HG03354 (cell line): ENCODE measurements around the gene CFAP46.
"Not testable (repeated sequence)": the region's sequence is repeated elsewhere in the genome, so short reads cannot be mapped to it uniquely, and the experiment has no call there.

Experiments used
- ATAC-seq: cut with Tn5 transposase; IDR thresholded peaks from one replicate; pipeline ENCODE4 v1.9.1; 2021; ENCODE audit warnings: mild to moderate bottlenecking; ENCODE audit not compliant: unreplicated experiment, poor library complexity, severe bottlenecking

The CFAP46 gene

DNA sequence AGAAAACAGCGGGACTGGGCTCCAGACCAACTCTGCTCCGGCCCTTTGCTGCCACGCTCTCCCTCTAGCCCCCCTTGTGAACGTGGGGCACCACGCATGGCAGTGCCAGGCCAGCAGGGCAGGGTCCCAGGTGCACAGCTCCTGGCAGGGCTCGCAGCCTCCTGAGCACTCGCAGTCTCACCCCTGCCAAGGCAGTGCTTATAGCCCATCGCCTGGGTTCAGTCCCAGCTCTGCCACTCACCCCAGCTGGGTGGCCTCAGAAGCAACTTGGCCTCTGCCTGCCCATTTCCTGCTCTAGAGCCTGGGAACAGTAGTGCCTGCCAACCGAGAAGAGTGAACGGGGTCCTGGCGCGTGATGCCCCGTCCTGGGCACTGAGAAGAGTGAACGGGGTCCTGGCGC, 36.3 kb downstream of the CFAP46 start:
- ATAC-seq, result no peak

- no peak for ATAC-seq
Observed at GRCh38 chr10:132905661-132906060, 36.7 kb downstream of the CFAP46 start.

GRCh38 chr10:132904814-132905649, 37.3 kb downstream of the CFAP46 start:
- no peak for ATAC-seq

DNA sequence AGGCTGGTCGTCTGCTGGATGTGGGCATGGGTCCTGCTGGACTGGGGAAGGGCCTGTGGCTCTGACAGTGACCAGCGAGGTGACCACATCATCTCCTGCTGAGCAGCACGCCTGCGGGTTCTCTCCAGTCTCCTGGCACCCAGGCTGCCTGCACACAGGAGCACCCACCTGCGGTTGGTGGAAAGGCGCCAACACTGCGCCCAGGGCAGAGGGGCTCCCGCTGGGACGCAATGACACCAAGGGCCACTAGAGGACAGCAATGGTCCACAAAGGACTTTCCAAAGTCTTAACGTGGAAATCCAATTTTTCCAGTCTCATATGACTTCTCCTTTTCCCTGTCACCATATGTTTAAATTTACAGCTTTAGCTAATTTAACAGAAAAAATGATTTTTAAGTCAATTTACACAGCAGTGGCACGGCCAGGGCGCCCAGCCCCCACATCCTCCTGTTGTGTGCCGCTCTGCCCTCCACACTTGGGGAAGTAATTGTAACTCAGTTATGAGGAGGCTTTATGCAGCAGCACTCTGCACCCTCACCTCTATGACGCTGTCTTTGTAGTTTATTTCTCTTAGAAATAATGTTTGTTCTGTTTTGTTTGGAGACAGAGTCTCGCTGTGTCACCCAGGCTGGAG, 38.1 kb downstream of the CFAP46 start:
- ATAC-seq, result no peak

DNA sequence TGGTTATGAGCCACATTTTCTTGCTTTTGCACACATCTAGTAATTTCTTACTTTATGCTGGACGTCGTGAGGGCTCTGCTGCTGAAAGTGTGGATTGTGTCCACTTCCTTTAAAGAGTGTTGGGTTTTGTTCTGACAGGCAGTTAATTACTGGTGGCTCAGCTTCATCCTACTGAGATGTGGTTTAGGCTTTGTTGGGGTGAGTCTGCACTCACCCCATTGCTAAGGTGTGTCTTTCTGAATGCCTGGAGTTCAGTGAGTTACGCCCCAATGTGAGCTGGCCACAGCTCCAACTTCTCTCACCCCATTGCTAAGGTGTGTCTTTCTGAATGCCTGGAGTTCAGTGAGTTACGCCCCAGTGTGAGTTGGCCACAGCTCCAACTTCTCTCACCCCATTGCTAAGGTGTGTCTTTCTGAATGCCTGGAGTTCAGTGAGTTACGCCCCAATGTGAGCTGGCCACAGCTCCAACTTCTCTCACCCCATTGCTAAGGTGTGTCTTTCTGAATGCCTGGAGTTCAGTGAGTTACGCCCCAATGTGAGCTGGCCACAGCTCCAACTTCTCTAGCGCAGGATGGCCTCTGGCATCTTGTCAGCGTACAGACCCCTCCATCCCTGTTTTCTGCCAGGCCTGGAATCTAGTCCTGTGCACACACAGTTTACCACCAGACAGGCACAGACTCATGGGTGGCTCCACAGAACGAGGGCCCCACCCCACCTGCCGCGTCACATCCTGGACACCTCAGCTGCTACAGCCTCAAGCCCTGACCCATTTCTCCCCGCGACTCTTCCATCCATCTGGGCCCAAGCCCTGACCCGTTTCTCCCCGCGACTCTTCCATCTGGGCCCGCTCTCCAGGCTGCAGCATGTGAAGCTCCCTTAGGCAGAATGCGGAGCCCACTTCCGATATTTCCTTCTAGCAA, 39.5 kb downstream of the CFAP46 start:
- not testable (repeated sequence) for ATAC-seq

DNA sequence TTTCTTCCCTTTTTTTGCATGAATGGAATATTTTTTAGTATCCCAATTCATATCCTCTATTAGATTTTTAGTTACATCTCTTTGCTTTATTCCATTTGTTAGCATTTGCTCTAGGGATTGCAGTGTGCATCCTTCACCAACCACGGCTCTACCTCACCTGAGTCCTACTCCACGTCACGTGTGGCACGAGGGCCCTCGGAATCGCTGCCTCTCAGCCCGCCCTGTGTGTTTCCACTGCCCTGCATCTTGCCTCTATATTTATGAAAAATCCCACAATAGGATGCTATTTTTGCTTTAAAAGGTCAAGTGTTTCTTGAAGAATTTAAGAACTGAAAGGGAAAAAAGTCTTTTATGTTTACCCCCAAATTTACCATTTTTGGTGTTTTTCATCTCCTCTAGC, 41.0 kb downstream of the CFAP46 start:
- no peak for ATAC-seq

GRCh38 chr10:132900211-132900756, 42.1 kb downstream of the CFAP46 start:
- no peak for ATAC-seq

DNA sequence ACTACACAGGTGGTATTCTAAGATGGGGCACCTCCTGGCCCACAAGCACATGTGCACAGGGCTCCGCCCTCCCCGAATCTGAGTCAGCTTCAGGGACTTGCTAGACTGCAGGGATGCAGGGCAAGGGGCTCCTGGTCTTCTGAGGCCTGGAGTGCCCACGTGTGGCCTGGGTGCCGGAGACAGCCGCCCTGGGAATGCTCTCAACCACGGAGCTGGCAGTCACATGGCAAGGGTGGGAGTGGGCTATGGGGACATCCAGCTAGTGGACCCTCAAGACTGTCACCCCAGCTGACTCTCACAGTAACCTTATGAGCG, 42.7 kb downstream of the CFAP46 start:
- no peak for ATAC-seq

GRCh38 chr10:132899054-132899750, 43.2 kb downstream of the CFAP46 start:
- ATAC-seq, result no peak

DNA sequence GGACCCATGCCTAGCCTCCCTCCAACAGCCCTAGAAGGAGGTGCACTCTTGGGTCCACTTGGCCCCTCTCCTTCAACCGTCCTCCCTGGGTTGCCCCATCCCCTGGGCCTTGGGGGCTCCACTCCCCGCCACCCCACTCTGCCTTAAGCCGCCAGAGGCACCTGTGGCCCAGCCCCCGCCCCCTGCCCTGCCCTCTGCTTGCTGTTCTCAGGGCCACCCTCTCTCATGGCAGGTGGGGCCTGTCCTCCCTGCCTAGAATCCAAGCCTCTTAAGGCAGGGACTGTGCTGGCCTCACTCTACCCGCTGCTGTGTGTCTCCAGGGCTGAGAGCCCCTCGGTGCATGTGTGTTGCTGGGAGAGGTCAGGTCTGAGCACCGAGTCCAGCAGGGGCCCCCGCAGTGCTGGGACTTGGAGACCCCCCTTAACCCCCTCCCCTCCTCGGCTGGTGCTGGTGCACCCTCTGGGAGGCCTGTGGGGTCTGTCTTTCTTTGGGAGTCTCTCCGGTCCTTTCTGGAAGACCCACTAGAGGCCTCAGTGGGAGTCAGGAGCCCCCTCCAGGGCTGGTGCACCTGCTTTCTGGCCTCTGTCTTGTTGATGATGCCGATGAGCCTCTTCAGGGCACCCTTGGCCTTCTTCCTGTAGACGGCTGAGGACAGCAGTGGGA, 43.8 kb downstream of the CFAP46 start:
- no peak for ATAC-seq

DNA sequence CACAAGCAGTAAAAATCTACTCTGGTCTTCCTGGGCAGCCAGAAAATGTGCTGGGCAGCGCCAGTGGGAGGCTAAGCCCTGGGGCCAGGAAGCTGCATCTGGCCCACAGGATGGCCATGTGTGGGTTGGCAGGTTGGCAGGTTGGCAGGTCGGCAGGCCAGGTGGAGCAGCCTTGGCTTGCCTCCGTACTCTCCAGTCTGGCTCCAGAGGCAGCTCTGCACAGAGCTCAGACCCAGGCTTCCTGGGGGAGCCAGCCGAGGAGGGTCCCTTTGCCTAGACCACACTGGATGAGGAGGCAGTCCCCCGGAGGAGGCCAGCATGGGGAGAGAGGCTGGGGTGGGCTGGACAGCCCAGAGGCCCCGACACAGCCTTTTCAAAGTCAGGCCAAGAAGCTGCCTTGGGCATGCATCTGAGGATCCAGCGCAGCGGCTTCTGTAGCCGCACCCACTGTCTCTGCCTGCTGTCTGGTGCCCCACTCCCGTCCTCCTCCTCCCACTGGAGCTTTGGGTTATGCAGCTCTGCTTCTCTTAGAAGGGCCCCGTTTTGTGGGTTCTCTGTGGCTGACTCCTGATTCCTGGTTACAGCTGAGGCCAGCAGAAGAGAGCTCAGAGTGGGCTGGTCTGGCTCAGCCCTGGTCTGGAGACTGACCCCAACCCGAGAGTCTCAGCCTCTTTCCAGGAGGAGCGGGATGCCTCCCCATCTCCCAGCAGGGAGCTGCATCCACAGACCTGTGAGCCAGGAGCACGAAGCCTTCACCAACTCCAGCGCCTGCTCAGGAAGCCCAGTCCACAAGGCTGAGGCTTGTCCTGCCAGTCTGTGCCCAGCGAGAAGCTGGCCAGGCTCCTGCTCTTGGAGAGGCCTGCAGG, 44.6 kb downstream of the CFAP46 start:
- ATAC-seq, result no peak

DNA sequence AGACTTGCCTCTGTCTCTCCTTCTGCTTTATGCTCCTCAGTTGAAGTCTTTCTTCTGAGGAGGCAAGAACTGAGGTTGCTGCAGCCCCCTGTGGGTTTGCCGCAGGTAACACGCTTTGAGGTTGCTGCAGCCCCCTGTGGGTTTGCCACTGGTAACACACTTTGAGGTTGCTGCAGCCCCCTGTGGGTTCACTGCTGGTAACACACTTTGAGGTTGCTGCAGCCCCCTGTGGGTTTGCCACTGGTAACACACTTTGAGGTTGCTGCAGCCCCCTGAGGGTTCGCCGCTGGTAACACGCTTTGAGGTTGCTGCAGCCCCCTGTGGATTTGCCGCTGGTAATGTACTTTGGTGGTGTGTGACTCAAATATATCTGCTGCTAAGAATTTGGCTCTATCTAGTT, 48.6 kb downstream of the CFAP46 start:
- not testable (repeated sequence) for ATAC-seq

DNA sequence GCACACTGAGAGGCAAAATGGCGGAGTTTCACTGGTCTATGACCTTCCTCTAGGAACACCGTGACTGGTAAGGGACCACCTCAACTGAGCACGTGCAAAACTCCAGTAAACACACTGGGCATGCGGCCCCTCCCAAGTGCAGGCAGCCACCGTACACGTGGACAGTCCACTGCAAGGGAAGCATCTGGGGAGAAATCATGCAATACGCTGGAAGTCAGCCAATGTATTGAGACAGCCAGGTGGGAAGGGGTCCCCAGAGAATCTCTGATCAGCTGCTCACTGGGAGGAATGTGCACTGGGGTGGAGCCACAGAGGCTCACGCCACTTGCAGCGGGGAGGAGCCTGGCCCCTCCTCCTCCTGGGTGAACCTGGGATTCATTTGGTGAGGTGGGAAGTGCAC, 49.3 kb downstream of the CFAP46 start:
- ATAC-seq, result no peak

DNA sequence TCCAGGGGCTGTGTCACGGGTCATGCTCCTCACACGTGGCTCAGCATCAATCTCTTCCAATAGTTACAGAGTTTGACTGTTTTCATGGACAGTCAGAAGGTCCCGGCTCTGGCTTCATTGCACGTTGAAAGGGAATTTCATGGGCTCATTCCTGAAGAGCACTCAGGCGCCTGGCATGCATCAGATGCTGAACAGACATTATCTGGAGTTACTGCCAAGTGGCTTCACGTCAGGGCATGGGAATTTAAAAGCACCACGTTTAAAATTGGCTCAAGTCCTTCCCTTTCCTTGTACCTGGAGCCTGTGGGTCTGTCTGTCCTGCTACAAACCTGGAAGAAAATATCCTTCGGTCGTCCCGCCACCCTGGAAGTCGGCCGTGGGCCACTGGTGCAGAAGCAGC, 50.4 kb downstream of the CFAP46 start:
- ATAC-seq, result no peak

DNA sequence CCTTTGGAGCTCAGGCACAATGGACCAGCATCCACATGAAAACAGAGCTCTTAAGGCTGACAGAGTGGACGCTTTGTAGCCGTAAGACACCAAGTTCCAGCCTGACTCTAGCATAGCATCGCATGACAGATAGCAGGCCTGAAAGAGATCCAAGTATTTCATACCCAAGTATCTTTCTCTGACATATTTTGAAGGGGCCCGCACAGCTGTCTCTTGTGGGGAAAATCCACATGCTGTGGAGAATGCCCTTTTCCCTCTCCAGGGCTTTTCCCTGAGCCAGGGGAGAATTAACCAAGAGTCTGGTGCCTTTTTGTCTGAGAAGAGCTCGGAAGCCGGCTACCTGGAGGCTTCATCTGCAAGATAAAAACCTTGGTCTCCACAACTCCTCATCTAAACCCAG, 51.0 kb downstream of the CFAP46 start:
- ATAC-seq, result no peak

DNA sequence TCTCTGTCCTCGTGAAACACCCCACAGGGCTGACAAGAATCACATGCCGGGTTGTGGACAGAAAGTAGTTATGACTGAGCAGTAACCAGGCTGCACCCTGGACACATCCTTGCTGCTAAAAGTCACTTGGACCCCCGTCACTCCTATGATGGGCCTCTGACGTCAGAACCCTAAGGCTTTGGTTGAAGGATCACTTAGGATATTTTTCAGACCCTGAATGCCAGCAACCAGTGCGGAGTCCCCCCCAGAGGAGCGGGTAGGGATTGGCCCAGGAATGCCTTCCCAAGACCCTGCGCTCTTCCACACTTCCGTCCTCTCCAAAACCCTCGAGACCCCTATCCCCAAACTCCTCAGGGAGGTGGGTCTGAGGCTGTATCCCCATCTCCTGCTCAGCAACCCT, 52.1 kb downstream of the CFAP46 start:
- no peak for ATAC-seq

DNA sequence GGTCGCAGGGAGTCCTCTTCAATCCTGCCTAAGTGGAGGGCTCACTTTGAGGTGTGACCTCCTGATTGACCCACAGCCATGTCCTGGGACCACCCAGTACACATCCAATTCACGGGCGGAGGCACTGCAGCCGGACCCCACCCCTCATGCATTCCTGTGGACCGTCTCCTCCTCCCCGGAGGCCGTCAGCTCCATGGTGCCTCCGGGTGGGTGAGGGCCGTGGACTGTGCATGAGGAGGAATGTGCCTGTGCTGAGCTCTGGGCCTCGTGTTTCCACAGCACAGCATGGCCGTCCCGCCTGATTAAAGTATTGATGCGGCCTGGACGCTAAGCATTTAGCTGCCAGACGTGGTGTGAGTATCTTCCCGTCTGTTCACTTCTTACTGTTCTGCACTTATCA, 52.8 kb downstream of the CFAP46 start:
- ATAC-seq, result no peak

GRCh38 chr10:132888898-132889490, 53.4 kb downstream of the CFAP46 start:
- ATAC-seq, result no peak
